ENCODE data around the gene ATXN1L.
"Not testable (repeated sequence)": the region's sequence is repeated elsewhere in the genome, so short reads cannot be mapped to it uniquely, and the experiment has no call there.

Gene ATXN1L, protein sequence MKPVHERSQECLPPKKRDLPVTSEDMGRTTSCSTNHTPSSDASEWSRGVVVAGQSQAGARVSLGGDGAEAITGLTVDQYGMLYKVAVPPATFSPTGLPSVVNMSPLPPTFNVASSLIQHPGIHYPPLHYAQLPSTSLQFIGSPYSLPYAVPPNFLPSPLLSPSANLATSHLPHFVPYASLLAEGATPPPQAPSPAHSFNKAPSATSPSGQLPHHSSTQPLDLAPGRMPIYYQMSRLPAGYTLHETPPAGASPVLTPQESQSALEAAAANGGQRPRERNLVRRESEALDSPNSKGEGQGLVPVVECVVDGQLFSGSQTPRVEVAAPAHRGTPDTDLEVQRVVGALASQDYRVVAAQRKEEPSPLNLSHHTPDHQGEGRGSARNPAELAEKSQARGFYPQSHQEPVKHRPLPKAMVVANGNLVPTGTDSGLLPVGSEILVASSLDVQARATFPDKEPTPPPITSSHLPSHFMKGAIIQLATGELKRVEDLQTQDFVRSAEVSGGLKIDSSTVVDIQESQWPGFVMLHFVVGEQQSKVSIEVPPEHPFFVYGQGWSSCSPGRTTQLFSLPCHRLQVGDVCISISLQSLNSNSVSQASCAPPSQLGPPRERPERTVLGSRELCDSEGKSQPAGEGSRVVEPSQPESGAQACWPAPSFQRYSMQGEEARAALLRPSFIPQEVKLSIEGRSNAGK

DNA sequence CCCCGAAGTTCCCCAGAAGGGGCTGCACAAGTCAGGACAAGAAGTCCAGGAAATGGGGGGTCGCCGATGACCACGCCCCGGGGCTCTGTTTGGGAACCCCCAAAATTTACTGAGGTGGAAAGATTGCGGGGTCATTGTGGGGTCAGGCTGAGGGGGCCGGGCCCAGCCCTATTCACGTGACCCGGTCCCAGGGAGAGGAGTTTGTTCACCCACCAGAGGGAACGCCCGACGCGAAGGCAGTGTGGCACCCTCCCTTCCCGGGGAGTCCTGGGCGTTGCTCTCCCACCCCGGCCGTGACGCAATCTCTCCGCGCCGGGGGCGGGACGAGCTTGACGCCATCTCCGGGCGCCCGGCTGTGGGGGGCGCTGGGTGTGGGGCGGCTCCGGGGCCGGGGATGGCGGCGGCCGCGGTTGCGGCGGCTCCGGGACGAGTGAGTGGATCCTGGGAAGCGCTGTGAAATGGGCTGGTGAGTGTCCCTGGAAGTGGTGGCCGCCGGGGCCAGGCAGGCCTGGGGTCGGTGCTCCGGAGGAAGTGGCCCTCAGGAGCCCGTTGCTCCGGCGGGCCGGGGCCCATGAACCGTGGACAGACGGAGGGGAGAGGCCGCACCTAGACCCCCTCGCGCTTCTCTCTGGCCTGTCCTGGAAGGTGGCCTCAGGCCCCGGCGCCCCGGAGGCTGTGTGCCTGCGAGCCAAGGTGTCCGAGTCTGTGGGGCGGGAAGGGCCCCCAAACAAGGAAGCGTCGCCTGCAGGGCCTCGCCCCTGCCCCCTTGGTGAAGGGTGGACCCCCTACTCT lies at the start of gene ATXN1L:
Gene ATXN1L (plus strand): TSS at position 338 of the 792 bp plus-strand sequence. CDS start 3,765 bp downstream, outside the sequence.
- peak; percentile 79 to 96 (median 89) for DNase-seq (ENCODE audit: low read depth in 3 of 3, low spot score in 1 of 3)

DNA sequence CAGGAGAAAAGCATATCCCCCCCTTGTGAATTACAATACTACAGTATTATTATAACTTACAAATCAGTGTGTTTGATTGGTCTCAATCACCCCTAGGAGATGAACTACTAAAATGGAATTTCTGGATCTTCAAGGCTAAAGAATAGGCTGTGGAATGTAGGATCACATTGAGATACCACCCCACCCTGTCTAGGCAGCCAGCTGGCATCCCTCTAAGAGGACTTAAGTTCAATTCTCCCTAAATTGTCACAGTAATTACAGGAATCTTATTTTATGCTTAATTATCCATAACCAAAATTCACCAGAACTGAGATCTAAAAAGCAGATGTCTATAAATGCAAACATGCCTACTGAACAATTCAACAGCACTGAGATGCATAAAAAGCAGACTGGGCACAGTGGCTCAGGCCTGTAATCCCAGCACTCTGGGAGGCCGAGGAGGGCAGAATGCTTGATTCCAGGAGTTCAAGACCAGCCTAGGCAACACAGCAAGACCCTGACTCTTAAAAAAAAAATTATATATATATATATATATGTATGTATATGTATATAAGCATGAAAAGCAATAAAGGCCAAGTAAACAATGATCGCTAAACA lies 49.2 kb upstream of the ATXN1L start:
- DNase-seq (ENCODE audit: low read depth in 3 of 3, low spot score in 1 of 3) = no peak

DNA sequence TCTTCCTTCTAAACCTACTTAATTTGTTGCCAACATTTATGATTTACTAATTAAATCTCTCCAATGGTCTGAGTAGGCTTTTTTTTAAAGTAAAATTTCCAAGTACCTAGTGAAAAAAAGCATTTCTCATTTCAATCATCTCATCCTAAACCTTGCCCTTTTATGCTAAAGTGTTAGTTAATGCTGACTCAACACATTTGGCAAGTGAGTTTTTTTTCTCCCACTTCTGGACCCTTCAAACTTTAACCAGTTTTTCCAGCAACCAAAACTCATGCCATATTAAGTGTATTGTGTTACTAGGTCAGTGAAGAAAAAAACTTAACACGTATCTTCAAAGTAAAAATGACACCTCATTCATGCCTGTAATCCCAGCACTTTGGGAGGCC lies 42.5 kb upstream of the ATXN1L start:
- no peak for DNase-seq (ENCODE audit: low read depth in 3 of 3, low spot score in 1 of 3)

GRCh38 chr16:71807905-71808592 lies 37.7 kb upstream of the ATXN1L start:
- DNase-seq (ENCODE audit: low read depth in 3 of 3, low spot score in 1 of 3) = peak in 2 of 3 donors; percentile 17 to 49

DNA sequence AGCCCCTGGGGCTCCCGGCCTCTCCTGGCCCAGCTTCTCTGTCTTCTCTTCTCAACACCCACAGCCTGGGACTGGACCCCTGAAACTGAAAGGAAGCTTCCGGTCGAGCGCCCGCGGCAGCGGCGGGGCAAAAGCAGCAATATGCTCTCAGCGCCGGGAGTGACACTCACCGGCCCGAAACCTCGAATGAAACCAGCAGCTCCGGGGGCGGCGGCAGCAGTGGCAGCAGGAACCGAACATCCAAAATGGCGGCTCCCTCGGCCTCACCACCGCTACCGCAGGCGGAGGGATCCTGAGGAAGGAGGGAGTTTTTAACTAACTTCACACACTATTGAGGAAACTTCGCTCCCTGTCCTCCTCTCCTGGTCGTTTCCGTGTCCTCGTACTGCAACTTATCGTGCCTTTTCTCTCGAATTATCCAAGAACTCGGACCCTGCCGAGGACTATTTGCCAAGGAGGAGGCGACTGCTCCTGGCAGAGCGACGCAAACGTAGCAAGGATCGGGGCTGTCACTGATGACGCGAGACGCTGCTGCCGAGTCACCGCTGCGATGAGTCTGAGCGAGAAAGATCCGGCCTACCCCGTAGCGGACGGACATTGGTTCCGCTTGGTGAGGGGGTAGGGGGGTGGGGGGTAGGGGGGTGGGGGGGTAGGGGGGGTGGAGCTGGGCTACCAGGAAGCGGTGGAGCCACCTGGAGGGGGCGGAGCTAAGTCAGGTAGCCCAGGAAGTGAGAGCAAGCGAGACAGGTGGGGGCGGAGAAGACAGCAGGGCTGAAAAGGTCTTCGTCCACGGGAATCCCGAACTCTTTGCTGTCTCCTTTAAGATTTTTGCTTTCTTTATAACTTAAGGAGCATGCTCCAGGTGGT lies 37.0 kb upstream of the ATXN1L start, which contains the start of gene AP1G1:
Gene AP1G1 (minus strand): TSS at position 242 of the 867 bp plus-strand sequence. CDS start 19,355 bp downstream, outside the sequence.
- peak; percentile 75 to 91 (median 88) for DNase-seq (ENCODE audit: low read depth in 3 of 3, low spot score in 1 of 3)

- DNase-seq (ENCODE audit: low read depth in 3 of 3, low spot score in 1 of 3) = not testable (repeated sequence)
Measured at GRCh38 chr16:71810155-71810530, 35.6 kb upstream of the ATXN1L start.

- DNase-seq (ENCODE audit: low read depth in 3 of 3, low spot score in 1 of 3) = no peak
Measured at GRCh38 chr16:71811261-71811803, 34.4 kb upstream of the ATXN1L start.

DNA sequence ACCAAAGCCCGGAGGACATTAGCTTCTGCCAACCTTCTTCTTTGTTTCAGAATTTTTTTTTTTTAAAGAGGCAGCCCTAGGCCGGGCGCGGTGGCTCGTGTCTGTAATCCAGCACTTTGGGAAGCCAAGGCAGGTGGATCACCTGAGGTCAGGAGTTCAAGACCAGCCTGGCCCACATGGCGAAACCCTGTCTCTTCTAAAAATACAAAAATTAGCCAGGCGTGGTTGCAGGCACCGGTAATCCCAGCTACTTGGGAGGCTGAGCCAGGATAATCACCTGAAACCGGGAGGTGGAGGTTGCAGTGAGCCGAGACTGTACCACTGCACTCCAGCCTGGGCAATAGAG lies 28.6 kb upstream of the ATXN1L start:
- DNase-seq (ENCODE audit: low read depth in 3 of 3, low spot score in 1 of 3) = not testable (repeated sequence)

DNA sequence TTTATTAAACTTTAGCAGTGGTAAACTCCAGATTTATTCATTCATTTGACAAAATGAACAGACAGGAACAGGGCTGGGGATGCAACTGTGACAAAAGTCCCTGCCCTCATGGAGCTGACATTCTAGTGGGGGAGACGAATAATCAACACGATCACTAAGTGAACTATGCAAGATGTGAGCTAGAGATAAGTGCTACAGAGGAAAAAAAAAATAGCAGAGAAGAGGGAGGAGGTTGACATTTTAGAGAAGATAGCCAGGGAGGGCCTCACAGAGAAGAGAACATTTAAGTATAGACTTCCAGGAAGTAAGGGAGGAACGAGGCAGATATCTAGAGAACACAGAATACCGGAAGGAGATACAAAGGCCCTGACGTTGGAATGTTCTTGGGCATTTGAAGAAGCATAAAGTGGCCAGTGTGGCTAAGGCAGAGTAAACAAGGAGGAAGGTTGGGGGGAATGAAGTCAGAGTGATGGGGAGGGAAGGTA lies 19.2 kb upstream of the ATXN1L start:
- no peak for DNase-seq (ENCODE audit: low read depth in 3 of 3, low spot score in 1 of 3)

- DNase-seq (ENCODE audit: low read depth in 3 of 3, low spot score in 1 of 3) = no peak
Measured at GRCh38 chr16:71830359-71830758, 15.4 kb upstream of the ATXN1L start.

DNA sequence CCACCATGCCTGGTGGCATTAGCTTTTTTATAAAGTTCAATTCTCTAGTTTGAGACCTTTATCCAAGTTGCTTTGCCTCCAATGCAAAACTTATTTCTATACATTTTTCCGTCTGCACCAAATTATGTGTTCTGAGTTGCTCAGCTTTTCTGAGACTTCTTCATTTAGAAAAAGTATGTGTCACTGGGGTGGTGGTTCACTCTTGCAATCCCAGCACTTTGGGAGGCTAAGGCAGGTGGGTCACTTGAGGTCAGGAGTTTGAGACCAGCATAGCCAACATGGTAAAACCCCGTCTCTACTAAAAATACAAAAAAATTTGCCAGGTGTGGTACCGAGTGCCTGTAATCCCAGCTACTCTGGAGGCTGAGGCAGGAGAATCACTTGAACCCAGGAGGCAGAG lies 14.1 kb upstream of the ATXN1L start:
- DNase-seq (ENCODE audit: low read depth in 3 of 3, low spot score in 1 of 3) = not testable (repeated sequence)

GRCh38 chr16:71832112-71832511 lies 13.7 kb upstream of the ATXN1L start:
- not testable (repeated sequence) for DNase-seq (ENCODE audit: low read depth in 3 of 3, low spot score in 1 of 3)

DNA sequence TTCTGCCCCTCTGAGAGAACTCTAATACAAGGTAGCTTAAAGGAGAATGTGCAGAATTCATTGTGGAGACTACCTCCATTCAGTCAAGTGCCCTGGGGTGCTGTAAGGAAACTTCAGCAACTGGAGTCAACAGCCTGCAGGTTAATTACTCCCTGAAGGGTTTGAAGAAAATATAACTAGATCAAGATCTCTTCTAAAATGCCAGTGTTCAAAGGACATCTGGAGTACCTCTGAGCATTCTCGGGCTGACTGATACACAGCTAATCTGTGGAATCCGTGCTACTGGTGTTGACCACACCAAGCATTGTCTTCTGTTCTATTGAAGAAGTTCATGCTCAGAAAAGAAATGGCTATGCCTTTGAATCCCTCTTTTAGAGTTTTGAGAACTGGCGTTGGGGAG lies 11.5 kb upstream of the ATXN1L start:
- DNase-seq (ENCODE audit: low read depth in 3 of 3, low spot score in 1 of 3) = no peak

- no peak for DNase-seq (ENCODE audit: low read depth in 3 of 3, low spot score in 1 of 3)
Measured at GRCh38 chr16:71837150-71837549, 8.6 kb upstream of the ATXN1L start.

DNA sequence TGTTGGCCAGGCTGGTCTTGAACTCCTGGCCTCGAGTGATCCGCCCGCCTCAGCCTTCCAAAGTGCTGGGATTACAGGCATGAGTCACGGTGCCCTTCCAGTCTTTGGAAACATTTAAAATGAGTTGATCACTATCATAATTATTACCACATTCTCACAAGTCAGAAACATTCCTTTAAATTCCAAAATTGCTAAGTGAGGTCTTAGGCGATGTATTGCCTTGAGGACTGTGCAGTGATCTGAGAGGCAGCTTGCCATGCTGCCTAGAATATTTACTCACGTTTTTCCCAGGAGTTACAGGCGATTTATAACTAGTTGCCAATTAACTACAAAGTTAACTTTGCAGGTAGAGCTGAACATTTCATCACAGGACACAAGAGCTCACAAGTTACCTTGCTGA lies 5.7 kb upstream of the ATXN1L start:
- DNase-seq (ENCODE audit: low read depth in 3 of 3, low spot score in 1 of 3) = no peak

- DNase-seq (ENCODE audit: low read depth in 3 of 3, low spot score in 1 of 3) = no peak
Measured at GRCh38 chr16:71843572-71843971, 2.2 kb upstream of the ATXN1L start.

DNA sequence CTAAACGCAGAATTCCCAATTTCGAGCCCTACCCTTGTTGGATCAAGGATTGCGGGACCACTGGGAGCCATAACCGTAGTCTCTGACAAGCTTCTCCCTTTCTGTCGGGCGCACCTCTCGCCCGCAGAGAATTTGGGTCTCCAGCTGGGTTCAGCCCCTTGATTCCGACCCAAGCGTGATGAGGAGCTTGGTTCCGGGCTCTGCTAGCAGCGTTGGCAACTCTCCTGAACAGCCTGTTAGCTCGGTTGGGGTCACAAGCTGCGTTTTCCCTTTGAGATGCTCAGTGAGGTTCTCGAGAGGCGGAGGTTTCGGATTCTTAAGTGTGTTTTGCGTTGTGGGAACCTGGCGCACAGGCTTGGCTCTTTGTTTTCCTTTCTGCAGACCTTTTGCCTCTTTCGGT lies 655 bp downstream of the ATXN1L start:
- DNase-seq (ENCODE audit: low read depth in 3 of 3, low spot score in 1 of 3) = no peak

DNA sequence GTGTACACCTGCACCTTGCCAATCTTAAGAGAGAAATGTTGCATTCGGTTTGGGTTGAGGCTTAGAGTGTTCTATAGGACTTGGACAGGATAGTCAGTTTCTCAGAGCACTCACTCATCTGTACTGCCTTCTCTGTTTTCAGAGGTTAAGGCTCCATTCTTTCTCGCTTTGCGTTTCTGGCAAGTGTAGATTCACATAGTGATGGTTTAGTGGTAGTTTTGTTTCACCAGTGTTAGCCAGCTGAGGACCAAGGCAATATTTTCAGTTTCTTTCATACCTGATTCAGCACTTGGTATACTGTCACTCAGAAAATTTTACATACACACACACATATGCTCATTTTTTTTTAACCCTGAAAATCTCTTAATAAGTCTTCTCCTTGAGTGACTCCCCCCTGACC lies 1.3 kb downstream of the ATXN1L start:
- no peak for DNase-seq (ENCODE audit: low read depth in 3 of 3, low spot score in 1 of 3)

- no peak for DNase-seq (ENCODE audit: low read depth in 3 of 3, low spot score in 1 of 3)
Measured at GRCh38 chr16:71848622-71849021, 2.8 kb downstream of the ATXN1L start.
